ENCODE measurements around the gene ELFN2. TPM values are rescaled to one million over a fixed set of nuclear protein-coding genes. Genes with fewer than 3 reads are reported as not detected.

ELFN2 gene
- total RNA-seq, 1 experiment from 2014 or later = 2.8 TPM

DNA sequence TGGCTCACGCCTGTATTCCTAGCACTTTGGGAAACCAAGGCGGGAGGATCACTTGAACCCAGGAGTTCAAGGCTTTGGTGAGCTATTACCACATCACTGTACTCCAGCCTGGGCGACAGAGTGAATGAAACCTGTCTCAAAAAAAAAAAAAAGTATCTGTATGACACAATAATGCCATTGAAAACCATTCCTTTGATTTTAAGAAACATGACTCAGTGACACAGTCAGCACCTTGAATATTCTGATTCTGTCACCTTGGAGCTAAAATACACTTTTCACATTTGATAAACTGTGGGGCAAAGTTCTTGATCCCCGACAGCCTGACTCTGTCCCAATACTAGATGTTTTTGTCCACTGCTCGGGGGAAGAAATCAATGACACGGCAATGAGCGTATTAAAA is 16.7 kb upstream of the ELFN2 start:
- Mint-ChIP-seq H3K4me1 (ENCODE audit: low read depth, unreplicated experiment) (peaks cover 23% of the 10 kb centered on the region), H3K9me3 (ENCODE audit: low read depth, unreplicated experiment) (peaks cover 10% of the 10 kb centered on the region), H3K27me3 (ENCODE audit: unreplicated experiment) (no peaks in the 10 kb centered on the region), H3K36me3 (ENCODE audit: insufficient read depth, unreplicated experiment) (peaks cover 6% of the 10 kb centered on the region), H3K27ac (ENCODE audit: unreplicated experiment) (no peak overlapping the region), H3K4me3 (ENCODE audit: low read depth, unreplicated experiment) (no peak overlapping the region)
- no peak for DNase-seq
- CTCF ChIA-PET = interaction anchor here (0.7 kb wide), 2 partner anchors 113 to 120 kb away, joined by 3 to 7 read pairs; no protein-coding TSS in a partner anchor
- BruUV-seq (replicated peaks) = no TSS peak
- intact Hi-C loops (cut with micrococcal nuclease; ENCODE audit: unreplicated experiment) = no loop called here
- TF ChIP-seq, protein P1, sequence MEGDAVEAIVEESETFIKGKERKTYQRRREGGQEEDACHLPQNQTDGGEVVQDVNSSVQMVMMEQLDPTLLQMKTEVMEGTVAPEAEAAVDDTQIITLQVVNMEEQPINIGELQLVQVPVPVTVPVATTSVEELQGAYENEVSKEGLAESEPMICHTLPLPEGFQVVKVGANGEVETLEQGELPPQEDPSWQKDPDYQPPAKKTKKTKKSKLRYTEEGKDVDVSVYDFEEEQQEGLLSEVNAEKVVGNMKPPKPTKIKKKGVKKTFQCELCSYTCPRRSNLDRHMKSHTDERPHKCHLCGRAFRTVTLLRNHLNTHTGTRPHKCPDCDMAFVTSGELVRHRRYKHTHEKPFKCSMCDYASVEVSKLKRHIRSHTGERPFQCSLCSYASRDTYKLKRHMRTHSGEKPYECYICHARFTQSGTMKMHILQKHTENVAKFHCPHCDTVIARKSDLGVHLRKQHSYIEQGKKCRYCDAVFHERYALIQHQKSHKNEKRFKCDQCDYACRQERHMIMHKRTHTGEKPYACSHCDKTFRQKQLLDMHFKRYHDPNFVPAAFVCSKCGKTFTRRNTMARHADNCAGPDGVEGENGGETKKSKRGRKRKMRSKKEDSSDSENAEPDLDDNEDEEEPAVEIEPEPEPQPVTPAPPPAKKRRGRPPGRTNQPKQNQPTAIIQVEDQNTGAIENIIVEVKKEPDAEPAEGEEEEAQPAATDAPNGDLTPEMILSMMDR (IDR thresholded peaks at IDR 0.05; ENCODE audit: unreplicated experiment) = no peak

DNA sequence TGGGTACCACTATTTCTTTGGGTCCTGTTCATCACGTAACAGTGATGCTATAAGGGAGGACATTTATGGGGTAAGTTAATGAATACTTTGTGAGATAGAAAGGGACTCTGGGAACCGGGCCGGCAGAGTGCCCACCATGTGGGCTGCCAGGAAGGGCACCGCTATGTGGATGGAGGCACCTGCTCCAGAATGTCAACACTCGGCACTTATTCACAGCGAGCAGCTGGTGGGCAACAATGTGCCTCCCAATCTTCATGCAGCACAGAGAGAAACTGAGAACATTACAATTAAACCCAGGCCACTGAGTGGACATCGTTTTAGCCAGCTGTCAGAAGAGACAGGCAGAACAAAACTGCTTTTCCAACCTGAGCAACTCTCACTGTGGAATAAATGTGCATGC is 15.8 kb upstream of the ELFN2 start:
- BruUV-seq (replicated peaks) = no TSS peak
- CTCF ChIA-PET = interaction anchor here (0.6 to 1.6 kb wide), 5 partner anchors 12 to 537 kb away, joined by 3 to 10 read pairs (median 4); no protein-coding TSS in a partner anchor
- TF ChIP-seq, protein P1 (IDR thresholded peaks at IDR 0.05; ENCODE audit: unreplicated experiment) = no peak
- H3K27me3 Mint-ChIP-seq (ENCODE audit: unreplicated experiment) = no peaks in the 10 kb centered on the region
- intact Hi-C loops (cut with micrococcal nuclease; ENCODE audit: unreplicated experiment) = no loop called here
- no peak overlapping the region for H3K4me3 Mint-ChIP-seq (ENCODE audit: low read depth, unreplicated experiment)
- H3K9me3 Mint-ChIP-seq (ENCODE audit: low read depth, unreplicated experiment) = peaks cover 10% of the 10 kb centered on the region
- H3K36me3 Mint-ChIP-seq (ENCODE audit: insufficient read depth, unreplicated experiment) = peaks cover 6% of the 10 kb centered on the region
- DNase-seq = no peak
- H3K27ac Mint-ChIP-seq (ENCODE audit: unreplicated experiment) = no peak overlapping the region
- H3K4me1 Mint-ChIP-seq (ENCODE audit: low read depth, unreplicated experiment) = peaks cover 14% of the 10 kb centered on the region

DNA sequence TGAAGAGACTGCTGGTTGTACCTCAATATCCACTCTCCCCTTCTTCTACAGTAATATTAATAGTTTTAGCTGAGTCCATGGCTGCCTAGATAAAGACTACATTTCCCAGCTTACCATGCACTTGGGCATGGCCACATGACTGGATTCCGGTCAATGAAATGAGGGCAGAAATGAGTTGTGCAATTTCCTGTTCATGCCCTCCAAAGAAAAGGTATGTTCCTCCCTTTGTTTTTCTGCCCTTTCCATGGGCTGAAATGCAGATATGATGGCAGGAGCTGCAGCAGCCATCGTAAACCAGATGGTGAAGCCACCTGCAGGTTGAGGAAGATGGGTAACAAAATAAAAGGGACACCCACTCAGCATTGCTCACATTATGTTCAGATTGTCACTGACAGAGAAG is 15.3 kb upstream of the ELFN2 start:
- no TSS peak for BruUV-seq (replicated peaks)
- CTCF ChIA-PET = interaction anchor here (0.6 to 1.6 kb wide), 6 partner anchors 11 to 869 kb away, joined by 3 to 10 read pairs (median 4); no protein-coding TSS in a partner anchor
- TF ChIP-seq, protein P1 (IDR thresholded peaks at IDR 0.05; ENCODE audit: unreplicated experiment) = no peak
- intact Hi-C loops (cut with micrococcal nuclease; ENCODE audit: unreplicated experiment) = no loop called here
- DNase-seq = peak; percentile 40
- peaks cover 6% of the 10 kb centered on the region for H3K36me3 Mint-ChIP-seq (ENCODE audit: insufficient read depth, unreplicated experiment)
- no peak overlapping the region for H3K27ac Mint-ChIP-seq (ENCODE audit: unreplicated experiment)
- H3K27me3 Mint-ChIP-seq (ENCODE audit: unreplicated experiment) = no peaks in the 10 kb centered on the region
- H3K4me3 Mint-ChIP-seq (ENCODE audit: low read depth, unreplicated experiment) = no peak overlapping the region
- peaks cover 10% of the 10 kb centered on the region for H3K9me3 Mint-ChIP-seq (ENCODE audit: low read depth, unreplicated experiment)
- H3K4me1 Mint-ChIP-seq (ENCODE audit: low read depth, unreplicated experiment) = peaks cover 12% of the 10 kb centered on the region

DNA sequence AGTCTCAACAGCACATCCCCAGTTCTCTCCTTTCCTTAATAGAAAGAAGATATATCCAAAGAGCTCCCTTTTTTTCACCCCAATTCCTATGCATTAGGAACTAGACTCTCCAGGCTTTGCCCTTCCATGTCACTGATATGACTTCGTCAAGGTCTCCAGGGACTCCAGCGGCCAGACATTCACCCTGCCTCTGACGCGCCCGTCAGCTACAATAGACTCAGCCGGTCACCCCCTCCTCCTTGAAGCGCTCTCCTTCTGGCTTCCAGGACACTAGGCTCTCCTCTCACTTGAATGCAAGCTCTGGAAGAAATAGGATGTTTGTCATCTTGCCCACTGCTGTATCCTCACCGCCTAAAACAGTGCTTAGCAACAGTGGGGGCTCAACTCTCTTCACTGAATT is 14.9 kb upstream of the ELFN2 start:
- intact Hi-C loops (cut with micrococcal nuclease; ENCODE audit: unreplicated experiment) = no loop called here

More for the DNA sequence above, 14.9 kb upstream of the ELFN2 start:
- BruUV-seq (replicated peaks) = no TSS peak
- Mint-ChIP-seq H3K27ac (ENCODE audit: unreplicated experiment) (no peak overlapping the region), H3K9me3 (ENCODE audit: low read depth, unreplicated experiment) (peaks cover 10% of the 10 kb centered on the region), H3K4me1 (ENCODE audit: low read depth, unreplicated experiment) (peaks cover 12% of the 10 kb centered on the region), H3K36me3 (ENCODE audit: insufficient read depth, unreplicated experiment) (peaks cover 6% of the 10 kb centered on the region), H3K4me3 (ENCODE audit: low read depth, unreplicated experiment) (no peak overlapping the region), H3K27me3 (ENCODE audit: unreplicated experiment) (no peaks in the 10 kb centered on the region)
- DNase-seq = no peak
- CTCF ChIA-PET = interaction anchor here (0.6 to 1.6 kb wide), 5 partner anchors 11 to 870 kb away, joined by 3 to 10 read pairs (median 4); no protein-coding TSS in a partner anchor
- TF ChIP-seq, protein P1 (IDR thresholded peaks at IDR 0.05; ENCODE audit: unreplicated experiment) = no peak
